Suprapubic skin (tissue), 3 donors: ENCODE data around the gene C17orf58.

Experiments
- CTCF ChIP-seq, 2 donors: fragments of 200-600 bp in 1 of 2; fragments of 450-650 bp in 1 of 2; sonication (generic) in 1 of 2; IDR thresholded peaks; one replicate each; pipeline ENCODE4 v1.5.1; 2016 to 2019; ENCODE audit warnings: antibody characterized with exemption in 2 of 2, mild to moderate bottlenecking in 1 of 2, moderate library complexity in 1 of 2
- EP300 ChIP-seq: sonication (generic); formaldehyde crosslinking; IDR thresholded peaks from one replicate; pipeline ENCODE4 v1.6.1; 2017; ENCODE audit warnings: antibody characterized with exemption
- POLR2A ChIP-seq, 2 donors: fragments of 450-650 bp; IDR thresholded peaks; one replicate each; pipeline ENCODE4 v1.6.1; 2017; ENCODE audit warnings: antibody characterized with exemption in 2 of 2, mild to moderate bottlenecking in 2 of 2, moderate library complexity in 2 of 2

- TF ChIP-seq POLR2A (IDR thresholded peaks at IDR 0.05) (no peak), CTCF (IDR thresholded peaks at IDR 0.05) (no peak), EP300 (no peak)
Measured at GRCh38 chr17:68036304-68037147, 40.3 kb upstream of the C17orf58 start.
